Right lobe of liver (tissue), 6 donors: Measurements from ENCODE around the gene GSKIP. TPM values are rescaled to one million over a fixed set of nuclear protein-coding genes. Genes with fewer than 3 reads are reported as not detected.

Experiments
- ATAC-seq, 4 donors: fragments of 200-7000 bp; cut with Tn5 transposase; one replicate each; pipeline ENCODE4 v1.9.1; 2020; ENCODE audit warnings: mild to moderate bottlenecking in 4 of 4, moderate library complexity in 4 of 4
- DNase-seq, 3 donors: peaks; one replicate each; pipeline ENCODE4 v3.0.0-alpha.2; 2020
- H3K27ac ChIP-seq, 3 donors: fragments of 200-600 bp; one replicate each; pipeline ENCODE4 v1.8.0; 2022
- H3K27me3 ChIP-seq, 2 donors: fragments of 200-600 bp; one replicate each; pipeline ENCODE4 v1.8.0; 2022
- H3K36me3 ChIP-seq, 4 donors: fragments of 200-600 bp; sonication (generic) in 1 of 4; one replicate each; pipeline versions ENCODE4 v1.5.1 to v1.8.0; 2017 to 2022; ENCODE audit warnings: control low read depth in 1 of 4
- H3K4me1 ChIP-seq, 4 donors: fragments of 200-600 bp; sonication (generic) in 1 of 4; one replicate each; pipeline versions ENCODE4 v1.5.1 to v1.8.0; 2017 to 2022; ENCODE audit warnings: control low read depth in 1 of 4
- H3K4me3 ChIP-seq, 3 donors: fragments of 200-600 bp; one replicate each; pipeline ENCODE4 v1.8.0; 2022
- H3K9me3 ChIP-seq, 4 donors: fragments of 200-600 bp; sonication (generic) in 1 of 4; one replicate each; pipeline versions ENCODE4 v1.5.1 to v1.8.0; 2017 to 2022; ENCODE audit warnings: control low read depth in 1 of 4
- POLR2A ChIP-seq: fragments of 450-650 bp; IDR thresholded peaks from one replicate; pipeline ENCODE4 v1.6.1; 2017; ENCODE audit warnings: antibody characterized with exemption, mild to moderate bottlenecking
- WGBS: methylation state at CpG from one replicate; pipeline ENCODE4 v1.1.6; 2018; ENCODE audit warnings: low coverage, low lambda C conversion rate; ENCODE audit not compliant: insufficient coverage; ENCODE audit errors: missing lambda C conversion rate; 5-methylcytosine and 5-hydroxymethylcytosine counted together
- intact Hi-C, 2 donors: fragments of 100-400 bp; cut with DNase I; formaldehyde crosslinking; loops; one replicate each; pipeline versions ENCODE4 v1.11.2 to v1.14.1; 2022
- total RNA-seq, 6 experiments: library from RNA; depleted of rRNA in 2 of 6; stranded (reverse); fragments of >200 nt in 2 of 6; fragmentation: NEBNext Ultra II Directional in 3 of 6; extraction: Animal tissue kit (Norgen Biotek cat#: 25700) in 3 of 6; gene quantifications; one replicate each; pipeline versions ENCODE4 v1.1.0 to v1.2.4, GENCODE V29; 2016 to 2023
- TF ChIP-seq, protein P1 (sequence below), 4 donors: fragments of 200-600 bp in 3 of 4; fragments of 450-650 bp in 1 of 4; IDR thresholded peaks; one replicate each; pipeline versions ENCODE4 v1.5.1 to v1.8.0; 2016 to 2022; ENCODE audit warnings: antibody characterized with exemption in 4 of 4, mild to moderate bottlenecking in 2 of 4
- donor health status: DM: no; HTN: yes; CAD: no.
- donor health status: DM: no; HTN: no; CAD: no.
- donor health status: DM: no; HTN: no; CAD: no.
- donor health status: DM: no; HTN: yes; CAD: no.
- donor health status: DM: no; HTN: yes; CAD: no.

The GSKIP gene
- total RNA-seq, 6 experiments from 2014 or later: 7.4 to 25.2 (median 15.5) TPM

DNA sequence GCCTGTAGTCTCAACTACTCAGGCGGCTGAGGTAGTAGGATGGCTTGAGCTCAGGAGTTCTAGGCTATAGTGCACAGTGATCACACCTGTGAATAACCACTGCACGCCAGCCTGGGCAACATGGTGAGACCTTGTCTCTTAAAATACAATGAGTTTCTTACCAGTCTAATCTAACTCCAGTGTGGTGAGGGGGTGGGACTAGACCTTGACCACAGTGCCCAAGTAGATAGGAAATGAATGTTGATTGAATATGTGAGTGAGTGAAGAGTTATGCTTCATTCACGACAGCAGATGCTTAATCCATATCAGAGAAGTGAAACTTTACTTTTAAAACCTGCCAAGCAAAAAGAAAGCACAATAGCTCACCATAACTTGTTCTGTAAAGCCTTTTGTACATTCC, 17.4 kb downstream of the GSKIP start:
- no peaks in the 10 kb centered on the region for H3K9me3 ChIP-seq
- WGBS: 84% methylated on average over 3 of the region's 3 CpGs
- DNase-seq (no peak), ATAC-seq (no peak)
- intact Hi-C loops: no loop called here
- no peaks in the 10 kb centered on the region for H3K27me3 ChIP-seq
- no peak overlapping the region for H3K27ac ChIP-seq
- peaks cover 0 to 7% (median 0%) of the 10 kb centered on the region in 4 donors for H3K36me3 ChIP-seq
- H3K4me1 ChIP-seq: no peaks in the 10 kb centered on the region
- no peak overlapping the region for H3K4me3 ChIP-seq
- TF ChIP-seq POLR2A: no peak
- TF ChIP-seq, protein P1, sequence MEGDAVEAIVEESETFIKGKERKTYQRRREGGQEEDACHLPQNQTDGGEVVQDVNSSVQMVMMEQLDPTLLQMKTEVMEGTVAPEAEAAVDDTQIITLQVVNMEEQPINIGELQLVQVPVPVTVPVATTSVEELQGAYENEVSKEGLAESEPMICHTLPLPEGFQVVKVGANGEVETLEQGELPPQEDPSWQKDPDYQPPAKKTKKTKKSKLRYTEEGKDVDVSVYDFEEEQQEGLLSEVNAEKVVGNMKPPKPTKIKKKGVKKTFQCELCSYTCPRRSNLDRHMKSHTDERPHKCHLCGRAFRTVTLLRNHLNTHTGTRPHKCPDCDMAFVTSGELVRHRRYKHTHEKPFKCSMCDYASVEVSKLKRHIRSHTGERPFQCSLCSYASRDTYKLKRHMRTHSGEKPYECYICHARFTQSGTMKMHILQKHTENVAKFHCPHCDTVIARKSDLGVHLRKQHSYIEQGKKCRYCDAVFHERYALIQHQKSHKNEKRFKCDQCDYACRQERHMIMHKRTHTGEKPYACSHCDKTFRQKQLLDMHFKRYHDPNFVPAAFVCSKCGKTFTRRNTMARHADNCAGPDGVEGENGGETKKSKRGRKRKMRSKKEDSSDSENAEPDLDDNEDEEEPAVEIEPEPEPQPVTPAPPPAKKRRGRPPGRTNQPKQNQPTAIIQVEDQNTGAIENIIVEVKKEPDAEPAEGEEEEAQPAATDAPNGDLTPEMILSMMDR (IDR thresholded peaks at IDR 0.05): no peak

DNA sequence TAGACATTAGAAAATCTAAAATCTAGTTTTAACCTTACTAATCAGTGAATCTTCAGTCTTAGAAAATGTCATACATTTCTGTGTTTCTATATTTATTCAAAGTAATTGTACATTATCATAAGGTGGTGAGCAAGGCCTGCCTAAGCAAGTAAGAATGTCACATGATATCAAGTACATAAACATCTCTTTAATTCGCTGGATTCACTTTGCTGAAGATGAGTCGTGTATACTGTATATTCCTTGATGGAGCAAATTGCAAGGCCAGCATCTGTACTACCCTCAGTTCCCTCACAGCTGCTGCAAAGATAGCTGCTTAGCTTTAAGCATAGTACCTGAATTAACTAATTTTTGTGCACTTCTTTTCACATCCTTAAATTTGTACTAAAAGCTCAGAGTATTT, 20.1 kb downstream of the GSKIP start:
- no peak overlapping the region for H3K4me3 ChIP-seq
- H3K27ac ChIP-seq: no peak overlapping the region
- peaks cover 0 to 12% (median 0%) of the 10 kb centered on the region in 4 donors for H3K36me3 ChIP-seq
- no peaks in the 10 kb centered on the region for H3K27me3 ChIP-seq
- DNase-seq: no peak
- TF ChIP-seq, protein P1 (IDR thresholded peaks at IDR 0.05): no peak
- no peak for TF ChIP-seq POLR2A
- intact Hi-C loops: no loop called here
- H3K9me3 ChIP-seq: no peaks in the 10 kb centered on the region
- no peaks in the 10 kb centered on the region for H3K4me1 ChIP-seq
- no peak for ATAC-seq
- WGBS: 92% methylated on average over 2 of the region's 2 CpGs

DNA sequence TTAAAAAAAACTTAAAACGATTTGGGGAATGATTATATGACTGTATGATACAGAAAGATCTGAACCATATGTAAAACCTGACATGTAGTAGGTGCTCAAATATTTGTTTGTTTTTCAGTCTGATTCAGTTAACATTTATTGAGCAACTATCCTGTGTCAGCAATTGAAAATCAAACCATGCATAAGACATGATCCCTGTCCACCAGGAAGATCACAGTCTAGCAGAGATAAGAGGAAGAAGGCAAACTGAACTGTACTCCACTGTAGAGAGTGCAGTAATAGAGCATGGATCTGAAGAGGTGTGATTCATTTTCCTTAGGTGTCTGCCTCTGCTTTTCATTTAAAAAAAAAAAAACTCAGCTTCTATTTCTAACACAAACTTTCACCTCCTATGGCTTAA, 20.7 kb downstream of the GSKIP start:
- TF ChIP-seq, protein P1 (IDR thresholded peaks at IDR 0.05): no peak
- TF ChIP-seq POLR2A: no peak
- H3K27ac ChIP-seq: no peak overlapping the region
- H3K9me3 ChIP-seq: no peaks in the 10 kb centered on the region
- intact Hi-C loops: no loop called here
- 89% methylated on average over 1 of the region's 1 CpG for WGBS
- peaks cover 0 to 12% (median 0%) of the 10 kb centered on the region in 4 donors for H3K36me3 ChIP-seq
- no peak for DNase-seq
- H3K4me3 ChIP-seq: no peak overlapping the region
- H3K27me3 ChIP-seq: no peaks in the 10 kb centered on the region
- H3K4me1 ChIP-seq: no peaks in the 10 kb centered on the region
- ATAC-seq: peak; percentile 70 to 96 (median 75)

DNA sequence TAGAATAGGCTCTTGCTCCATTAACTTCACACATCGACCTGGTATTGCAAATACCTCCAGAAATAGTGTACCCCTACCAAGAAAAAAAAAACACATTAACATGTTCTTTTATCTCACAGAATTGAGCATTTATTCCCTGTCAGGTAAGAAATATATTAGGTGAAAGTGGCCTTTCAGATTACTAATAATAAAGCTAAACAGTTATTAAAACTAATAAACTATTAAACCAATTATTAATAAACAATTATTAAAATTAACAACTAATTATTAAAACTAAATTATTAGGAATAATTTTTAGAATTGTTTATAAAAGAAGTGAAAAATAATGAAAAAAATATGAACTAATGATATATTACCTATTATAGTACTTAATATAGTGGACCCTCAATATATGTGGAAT, 21.4 kb downstream of the GSKIP start:
- no peaks in the 10 kb centered on the region for H3K4me1 ChIP-seq
- 25% methylated on average over 1 of the region's 1 CpG for WGBS
- H3K27ac ChIP-seq: no peak overlapping the region
- no peak overlapping the region for H3K4me3 ChIP-seq
- ATAC-seq: no peak
- no peak for TF ChIP-seq POLR2A
- TF ChIP-seq, protein P1 (IDR thresholded peaks at IDR 0.05): no peak
- intact Hi-C loops: no loop called here
- no peak for DNase-seq
- no peaks in the 10 kb centered on the region for H3K9me3 ChIP-seq
- H3K36me3 ChIP-seq: peaks cover 0 to 12% (median 0%) of the 10 kb centered on the region in 4 donors
- H3K27me3 ChIP-seq: no peaks in the 10 kb centered on the region

DNA sequence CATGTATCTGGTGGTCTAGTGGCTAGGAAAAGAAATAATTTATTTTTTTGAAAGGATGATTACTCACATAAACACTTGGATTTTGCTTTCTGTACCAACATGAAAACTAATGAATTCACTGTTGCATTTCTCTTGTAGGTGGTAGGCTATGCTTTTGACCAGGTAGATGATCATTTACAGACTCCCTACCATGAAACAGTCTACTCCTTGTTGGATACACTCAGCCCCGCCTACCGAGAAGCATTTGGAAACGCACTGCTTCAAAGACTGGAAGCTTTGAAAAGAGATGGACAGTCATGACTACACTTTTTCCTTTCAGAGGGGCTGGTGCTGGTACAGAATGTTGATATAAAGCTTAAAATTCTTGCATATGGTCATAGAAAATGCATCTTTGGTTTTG, 22.1 kb downstream of the GSKIP start:
- Histone ChIP-seq H3K4me3 (no peak overlapping the region), H3K36me3 (peaks cover 0 to 12% (median 0%) of the 10 kb centered on the region in 4 donors), H3K4me1 (no peaks in the 10 kb centered on the region), H3K27ac (no peak overlapping the region), H3K27me3 (no peaks in the 10 kb centered on the region), H3K9me3 (no peaks in the 10 kb centered on the region)
- WGBS: 94% methylated on average over 3 of the region's 3 CpGs
- intact Hi-C loops: no loop called here
- DNase-seq (no peak), ATAC-seq (no peak)
- TF ChIP-seq POLR2A: no peak
- TF ChIP-seq, protein P1 (IDR thresholded peaks at IDR 0.05): no peak
